Mesendoderm (in vitro differentiated cells): ENCODE results near the gene FLT3LG.
A peak's percentile ranks its signal among the peaks of the same experiment; 100 is the strongest.

ENCODE experiments used
- DNase-seq: peaks from one replicate; pipeline ENCODE4 v3.0.0; 2013
- H2AK5ac ChIP-seq: 2 replicates; pipeline ENCODE4 v1.6.1; 2013; ENCODE audit warnings: low read length, inconsistent platforms
- H2BK120ac ChIP-seq: 2 replicates; pipeline ENCODE4 v1.6.1; 2013; ENCODE audit warnings: low read depth, mild to moderate bottlenecking, low read length, moderate library complexity, mixed read lengths
- H2BK15ac ChIP-seq: replicated peaks from 2 replicates; pipeline ENCODE4 v1.6.1; 2013; ENCODE audit warnings: low read depth, mild to moderate bottlenecking, moderate library complexity
- H2BK5ac ChIP-seq: 2 replicates; pipeline ENCODE4 v1.6.1; 2013; ENCODE audit warnings: low read length, inconsistent platforms
- H3K18ac ChIP-seq: 2 replicates; pipeline ENCODE4 v1.6.1; 2013; ENCODE audit warnings: mild to moderate bottlenecking, low read length, mixed read lengths
- H3K23ac ChIP-seq: one replicate; pipeline ENCODE4 v1.6.1; 2013; ENCODE audit warnings: low read length
- H3K27ac ChIP-seq: 2 replicates; pipeline ENCODE4 v1.5.1; 2013; ENCODE audit warnings: low read depth, mild to moderate bottlenecking, inconsistent platforms, low read length, moderate library complexity
- H3K27me3 ChIP-seq: 2 replicates; pipeline ENCODE4 v1.6.1; 2013; ENCODE audit warnings: low read length, control low read depth, mild to moderate bottlenecking, inconsistent platforms; ENCODE audit not compliant: insufficient read depth, poor library complexity
- H3K36me3 ChIP-seq: 2 replicates; pipeline ENCODE4 v1.6.1; 2013; ENCODE audit warnings: low read length, inconsistent platforms; ENCODE audit not compliant: control insufficient read depth, insufficient read depth
- H3K4ac ChIP-seq: one replicate; pipeline ENCODE4 v1.6.1; 2013; ENCODE audit warnings: low read depth, mild to moderate bottlenecking, low read length, moderate library complexity
- H3K4me1 ChIP-seq: 2 replicates; pipeline ENCODE4 v1.6.1; 2013; ENCODE audit warnings: low read depth, low read length, inconsistent platforms; ENCODE audit not compliant: control insufficient read depth
- H3K4me2 ChIP-seq: 2 replicates; pipeline ENCODE4 v1.6.1; 2013; ENCODE audit warnings: low read length
- H3K4me3 ChIP-seq: 2 replicates; pipeline ENCODE4 v1.5.1; 2013; ENCODE audit warnings: mild to moderate bottlenecking, low read length
- H3K56ac ChIP-seq: one replicate; pipeline ENCODE4 v1.6.1; 2013; ENCODE audit warnings: low read length
- H3K79me1 ChIP-seq: 2 replicates; pipeline ENCODE4 v1.6.1; 2013; ENCODE audit warnings: low read length, inconsistent platforms
- H3K79me2 ChIP-seq: 2 replicates; pipeline ENCODE4 v1.6.1; 2013; ENCODE audit warnings: mild to moderate bottlenecking, low read length; ENCODE audit not compliant: control insufficient read depth, insufficient read depth
- H3K9ac ChIP-seq: 2 replicates; pipeline ENCODE4 v1.6.1; 2013; ENCODE audit warnings: low read length, inconsistent platforms
- H4K5ac ChIP-seq: one replicate; pipeline ENCODE4 v1.6.1; 2013; ENCODE audit warnings: low read length
- H4K8ac ChIP-seq: one replicate; pipeline ENCODE4 v1.6.1; 2013; ENCODE audit warnings: low read depth, mild to moderate bottlenecking, control low read depth, low read length, moderate library complexity
- WGBS: extraction: QIAGEN DNeasy Blood & Tissue Kit; methylation state at CpG from one replicate; pipeline ENCODE4 v1.1.7; 2013; ENCODE audit warnings: low lambda C conversion rate, missing lambda C conversion rate; ENCODE audit not compliant: insufficient coverage; ENCODE audit errors: extremely low coverage; 5-methylcytosine and 5-hydroxymethylcytosine counted together

The FLT3LG gene

DNA sequence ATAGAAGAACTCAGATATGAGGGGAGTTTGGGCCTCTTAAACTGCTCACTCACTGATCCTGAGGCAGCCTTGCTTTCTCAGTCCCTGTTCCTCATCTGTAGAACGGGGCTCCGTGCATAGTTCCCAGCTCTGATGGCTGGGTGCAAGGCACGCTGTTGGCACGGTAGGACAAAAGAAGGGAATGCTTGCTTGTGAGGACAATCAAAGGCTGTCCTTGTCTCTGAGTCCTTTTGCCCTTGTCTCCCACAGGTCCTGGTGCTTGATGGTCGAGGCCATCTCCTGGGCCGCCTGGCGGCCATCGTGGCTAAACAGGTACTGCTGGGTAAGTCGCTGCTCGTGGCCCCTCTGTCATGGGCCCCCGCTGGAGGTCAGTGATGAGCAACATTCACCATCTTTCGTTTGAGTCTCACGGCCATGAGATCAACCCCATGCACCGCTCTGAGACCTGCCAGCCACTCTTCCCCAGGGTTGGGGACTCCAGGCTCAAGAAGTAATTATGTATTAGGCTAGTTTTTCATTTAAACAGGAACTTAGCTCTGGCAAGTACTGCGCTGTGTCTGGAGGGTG lies 15.7 kb downstream of the FLT3LG start:
- H3K23ac ChIP-seq = peak overlapping the region; percentile 90
- H3K36me3 ChIP-seq = peaks cover 27% of the 10 kb centered on the region
- no peak overlapping the region for H2AK5ac ChIP-seq
- H3K4ac ChIP-seq = peak overlapping the region; percentile 66
- no CpG with 5 or more reads among the region's 15 CpGs for WGBS
- H2BK120ac ChIP-seq = no peak overlapping the region
- no peaks in the 10 kb centered on the region for H3K27me3 ChIP-seq
- no peak for DNase-seq
- peak overlapping the region; percentile 95 for H3K4me2 ChIP-seq
- no peak overlapping the region for H4K8ac ChIP-seq
- peak overlapping the region; percentile 59 for H2BK5ac ChIP-seq
- H4K5ac ChIP-seq = no peak overlapping the region
- peaks cover 34% of the 10 kb centered on the region for H3K79me2 ChIP-seq
- peak overlapping the region; percentile 85 for H3K4me3 ChIP-seq
- H3K18ac ChIP-seq = no peak overlapping the region
- peaks cover 2% of the 10 kb centered on the region for H3K4me1 ChIP-seq
- peak overlapping the region; percentile 99 for H3K56ac ChIP-seq
- peak overlapping the region; percentile 60 for H3K27ac ChIP-seq
- H2BK15ac ChIP-seq = no peak overlapping the region
- peaks cover 13% of the 10 kb centered on the region for H3K79me1 ChIP-seq
- peak overlapping the region; percentile 100 for H3K9ac ChIP-seq

DNA sequence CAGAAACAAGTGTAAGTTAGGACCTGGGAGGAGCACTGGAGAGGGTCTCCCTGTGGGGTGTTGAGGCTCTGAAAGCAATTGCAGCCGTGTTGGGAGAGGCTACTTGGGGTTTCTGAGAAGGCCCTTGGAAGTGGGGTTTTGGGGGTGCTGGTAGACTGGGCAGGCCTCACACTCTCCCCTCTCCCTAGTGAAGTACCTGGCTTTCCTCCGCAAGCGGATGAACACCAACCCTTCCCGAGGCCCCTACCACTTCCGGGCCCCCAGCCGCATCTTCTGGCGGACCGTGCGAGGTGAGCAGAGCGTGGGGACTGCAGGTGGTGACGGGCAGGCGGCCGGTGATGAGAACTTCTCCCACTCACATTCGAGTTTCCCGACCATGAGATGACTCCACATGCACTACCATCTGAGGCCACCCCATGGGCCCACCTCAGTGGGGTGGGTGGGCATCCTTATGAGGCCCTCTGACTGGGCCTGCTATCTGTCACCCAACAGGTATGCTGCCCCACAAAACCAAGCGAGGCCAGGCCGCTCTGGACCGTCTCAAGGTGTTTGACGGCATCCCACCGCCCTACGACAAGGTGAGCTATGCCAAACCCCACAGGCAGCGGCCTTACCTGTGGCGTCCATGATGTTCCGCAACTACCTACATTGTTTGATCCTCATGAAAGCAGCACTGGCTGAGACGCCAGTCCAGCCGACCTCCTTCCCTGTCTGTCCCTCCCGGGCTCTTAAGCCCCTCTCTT lies 16.4 kb downstream of the FLT3LG start:
- Histone ChIP-seq H2BK120ac (no peak overlapping the region), H3K79me1 (peaks cover 13% of the 10 kb centered on the region), H2AK5ac (no peak overlapping the region), H3K9ac (peak overlapping the region; percentile 100), H2BK15ac (no peak overlapping the region), H3K18ac (no peak overlapping the region), H3K4me1 (peaks cover 2% of the 10 kb centered on the region), H3K23ac (no peak overlapping the region), H3K4ac (no peak overlapping the region), H3K4me2 (peak overlapping the region; percentile 95), H3K56ac (peak overlapping the region; percentile 99), H4K5ac (no peak overlapping the region), H3K27me3 (no peaks in the 10 kb centered on the region), H2BK5ac (no peak overlapping the region), H3K27ac (peak overlapping the region; percentile 60), H3K4me3 (no peak overlapping the region), H3K79me2 (peaks cover 34% of the 10 kb centered on the region), H4K8ac (no peak overlapping the region), H3K36me3 (peaks cover 27% of the 10 kb centered on the region)
- WGBS = no CpG with 5 or more reads among the region's 27 CpGs
- no peak for DNase-seq

DNA sequence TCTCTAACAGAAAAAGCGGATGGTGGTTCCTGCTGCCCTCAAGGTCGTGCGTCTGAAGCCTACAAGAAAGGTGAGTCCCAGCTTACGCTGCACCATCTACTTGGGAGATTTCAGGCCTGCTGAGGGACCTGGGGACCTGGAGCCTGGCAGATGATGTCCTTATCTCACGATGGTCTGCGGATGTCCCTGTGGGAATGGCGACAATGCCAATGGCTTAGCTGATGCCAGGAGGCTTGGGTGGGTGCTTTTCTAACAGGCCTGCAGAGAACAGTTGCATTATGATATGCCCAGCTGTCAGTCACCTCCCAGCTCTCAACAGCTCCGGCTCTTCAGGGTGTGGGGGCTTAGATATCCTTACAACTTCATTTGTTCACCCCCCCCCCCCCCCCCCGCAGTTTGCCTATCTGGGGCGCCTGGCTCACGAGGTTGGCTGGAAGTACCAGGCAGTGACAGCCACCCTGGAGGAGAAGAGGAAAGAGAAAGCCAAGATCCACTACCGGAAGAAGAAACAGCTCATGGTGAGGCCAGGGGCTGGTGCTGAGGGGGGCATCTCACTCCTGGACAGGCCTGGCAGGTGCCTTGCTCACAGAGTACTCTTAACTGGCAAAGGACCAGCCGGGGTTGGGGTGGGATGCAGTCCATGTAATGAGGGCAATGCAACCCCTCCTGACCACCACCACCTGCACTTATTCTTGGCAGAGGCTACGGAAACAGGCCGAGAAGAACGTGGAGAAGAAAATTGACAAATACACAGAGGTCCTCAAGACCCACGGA lies 17.2 kb downstream of the FLT3LG start:
- Histone ChIP-seq H4K5ac (no peak overlapping the region), H3K79me1 (peaks cover 13% of the 10 kb centered on the region), H2AK5ac (no peak overlapping the region), H3K23ac (no peak overlapping the region), H3K36me3 (peaks cover 27% of the 10 kb centered on the region), H3K27ac (no peak overlapping the region), H3K4ac (no peak overlapping the region), H3K79me2 (peaks cover 34% of the 10 kb centered on the region), H3K27me3 (no peaks in the 10 kb centered on the region), H3K56ac (peak overlapping the region; percentile 61), H2BK5ac (no peak overlapping the region), H3K4me3 (no peak overlapping the region), H3K18ac (no peak overlapping the region), H2BK15ac (no peak overlapping the region), H2BK120ac (no peak overlapping the region), H3K9ac (peak overlapping the region; percentile 16), H3K4me2 (no peak overlapping the region), H4K8ac (no peak overlapping the region), H3K4me1 (peaks cover 2% of the 10 kb centered on the region)
- DNase-seq = no peak
- WGBS = no CpG with 5 or more reads among the region's 17 CpGs

GRCh38 chr19:49491804-49492572 lies 18.0 kb downstream of the FLT3LG start:
- Histone ChIP-seq H3K27ac (no peak overlapping the region), H2BK120ac (no peak overlapping the region), H3K79me2 (peaks cover 41% of the 10 kb centered on the region), H2AK5ac (no peak overlapping the region), H4K5ac (no peak overlapping the region), H2BK5ac (no peak overlapping the region), H3K4ac (no peak overlapping the region), H2BK15ac (no peak overlapping the region), H3K4me1 (peaks cover 2% of the 10 kb centered on the region), H3K18ac (no peak overlapping the region), H3K9ac (no peak overlapping the region), H3K27me3 (no peaks in the 10 kb centered on the region), H3K36me3 (peaks cover 27% of the 10 kb centered on the region), H3K23ac (no peak overlapping the region), H3K4me2 (no peak overlapping the region), H4K8ac (no peak overlapping the region), H3K79me1 (peaks cover 13% of the 10 kb centered on the region), H3K56ac (no peak overlapping the region), H3K4me3 (no peak overlapping the region)
- no peak for DNase-seq
- WGBS = no CpG with 5 or more reads among the region's 7 CpGs

DNA sequence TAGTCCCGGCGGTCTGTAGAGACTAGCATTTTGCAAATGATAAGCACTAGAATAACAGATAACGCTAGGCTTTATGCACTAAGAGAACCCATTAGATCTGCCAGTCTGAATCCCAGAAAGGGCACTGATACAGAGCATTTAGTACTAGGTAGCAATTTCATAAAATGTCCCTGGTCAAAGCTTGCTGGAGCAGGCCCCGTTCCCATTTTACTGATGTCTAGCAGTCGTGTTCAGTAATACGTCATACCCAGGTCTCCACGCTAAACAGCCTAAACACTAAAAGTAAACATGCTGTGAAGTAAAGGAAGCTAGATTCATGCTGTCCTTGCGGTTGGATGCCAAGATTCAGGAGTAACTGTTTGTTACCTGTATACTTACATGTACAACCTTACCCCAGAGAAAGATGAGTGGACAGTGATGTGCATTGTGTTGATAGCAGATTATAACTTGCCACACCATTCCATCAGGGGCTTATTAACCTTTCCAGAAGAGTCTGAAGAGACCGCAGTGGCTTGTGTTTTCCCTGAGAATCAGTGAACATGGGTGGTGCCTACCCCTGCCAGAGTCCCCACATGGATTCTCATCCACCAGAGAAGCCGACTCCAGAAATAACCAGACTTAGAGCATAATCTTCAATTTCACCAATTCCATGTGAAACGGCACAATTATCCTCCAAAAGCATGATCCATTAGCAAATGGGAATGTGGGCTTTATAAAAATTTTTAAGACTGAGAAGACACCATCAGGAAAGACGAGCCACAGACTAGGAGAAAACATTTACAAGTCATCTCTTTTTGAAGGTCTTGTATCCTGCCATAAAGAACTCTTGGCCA lies 18.8 kb downstream of the FLT3LG start:
- H3K36me3 ChIP-seq = peaks cover 32% of the 10 kb centered on the region
- no peak overlapping the region for H2AK5ac ChIP-seq
- H3K56ac ChIP-seq = no peak overlapping the region
- peak overlapping the region; percentile 22 for H3K27ac ChIP-seq
- H3K79me2 ChIP-seq = peaks cover 46% of the 10 kb centered on the region
- H4K5ac ChIP-seq = no peak overlapping the region
- H4K8ac ChIP-seq = no peak overlapping the region
- peaks cover 7% of the 10 kb centered on the region for H3K4me1 ChIP-seq
- no peak overlapping the region for H2BK5ac ChIP-seq
- H3K79me1 ChIP-seq = peaks cover 17% of the 10 kb centered on the region
- no peak overlapping the region for H3K18ac ChIP-seq
- H2BK120ac ChIP-seq = no peak overlapping the region
- WGBS = no CpG with 5 or more reads among the region's 12 CpGs
- H3K4me2 ChIP-seq = no peak overlapping the region
- H3K23ac ChIP-seq = no peak overlapping the region
- H3K9ac ChIP-seq = no peak overlapping the region
- no peak for DNase-seq
- no peak overlapping the region for H3K4ac ChIP-seq
- no peak overlapping the region for H3K4me3 ChIP-seq
- H2BK15ac ChIP-seq = no peak overlapping the region
- H3K27me3 ChIP-seq = no peaks in the 10 kb centered on the region
